ENCODE measurements around the gene KRT82.
A peak's percentile ranks its signal among the peaks of the same experiment; 100 is the strongest.

The KRT82 gene

DNA sequence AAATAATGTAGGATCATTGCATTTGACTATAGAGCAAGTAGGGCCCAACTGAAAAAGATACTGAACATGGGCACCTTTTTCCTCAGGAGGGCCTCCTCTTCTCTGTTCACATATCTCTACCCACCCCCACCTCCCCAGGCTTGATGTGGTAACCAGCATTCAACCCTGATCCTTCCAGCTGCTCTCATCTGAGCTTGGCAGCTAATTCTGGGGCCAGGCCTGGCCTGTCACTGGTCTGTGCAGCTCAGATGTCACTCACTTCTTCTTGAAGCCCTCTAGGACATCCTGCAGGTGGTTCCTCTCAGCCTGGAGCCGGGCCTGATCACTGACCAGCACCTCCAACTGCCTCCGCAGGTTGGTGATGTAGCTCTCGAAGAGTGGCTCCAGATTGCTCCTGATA, 22.8 kb downstream of the KRT82 start:
- no peak for DNase-seq (ENCODE audit: low read depth)

DNA sequence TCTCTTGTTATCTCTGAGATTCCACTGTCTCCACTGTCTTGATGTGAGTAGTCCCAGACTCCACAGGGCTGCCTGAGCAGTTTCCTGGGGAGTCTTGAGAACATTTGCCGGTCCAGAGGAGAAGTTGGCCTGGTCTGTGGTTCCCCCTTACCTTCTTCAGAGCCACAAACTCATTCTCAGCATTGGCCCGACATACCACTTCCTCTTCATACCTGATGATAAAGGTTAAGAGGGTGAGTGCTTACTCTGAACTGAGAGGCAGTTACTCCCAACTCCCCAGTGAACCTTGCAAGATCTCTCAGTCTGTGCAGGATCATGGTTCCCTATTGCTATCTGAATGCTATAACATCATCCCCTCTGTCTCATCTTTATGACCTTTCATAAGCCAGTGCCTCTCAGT, 23.3 kb downstream of the KRT82 start:
- no peak for DNase-seq (ENCODE audit: low read depth)

DNA sequence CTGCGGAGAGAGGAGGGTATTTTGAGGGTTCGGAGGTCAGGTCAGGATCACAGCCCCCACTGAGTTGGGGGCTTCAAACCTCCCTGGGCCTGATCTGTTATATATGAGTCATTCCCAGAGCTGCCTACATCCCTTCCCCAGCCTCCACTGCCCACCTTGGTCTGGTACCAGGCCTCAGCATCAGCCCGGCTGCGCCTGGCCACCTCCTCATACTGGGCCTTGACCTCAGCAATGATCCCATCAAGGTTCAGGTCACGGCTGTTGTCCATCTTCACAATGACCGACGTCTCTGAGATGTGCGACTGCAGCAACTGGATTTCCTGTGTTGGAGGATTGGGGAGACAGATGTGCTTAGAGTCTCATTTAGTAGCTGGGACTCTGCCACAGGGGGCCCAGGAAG, 24.9 kb downstream of the KRT82 start:
- DNase-seq (ENCODE audit: low read depth) = no peak

DNA sequence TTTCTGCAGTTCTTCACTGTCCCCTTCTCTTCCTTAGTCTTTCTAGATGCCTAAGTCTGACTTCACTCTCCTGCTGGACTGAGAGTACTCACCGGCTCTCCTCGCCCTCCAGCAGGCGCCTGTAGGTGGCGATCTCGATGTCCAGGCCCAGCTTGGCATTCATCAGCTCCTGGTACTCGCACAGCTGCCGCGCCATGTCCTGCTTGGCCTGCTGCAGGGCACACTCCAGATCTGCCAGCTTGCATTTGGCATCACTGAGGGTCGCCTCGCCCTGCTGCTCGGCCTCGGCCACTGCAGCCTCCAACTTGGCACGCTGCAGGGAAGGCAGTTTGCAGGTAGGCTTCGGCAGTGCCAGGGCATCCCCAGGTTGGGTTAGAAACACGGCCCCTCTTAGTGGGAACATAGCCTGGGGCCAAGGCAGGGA, 25.9 kb downstream of the KRT82 start:
- DNase-seq (ENCODE audit: low read depth) = no peak

DNA sequence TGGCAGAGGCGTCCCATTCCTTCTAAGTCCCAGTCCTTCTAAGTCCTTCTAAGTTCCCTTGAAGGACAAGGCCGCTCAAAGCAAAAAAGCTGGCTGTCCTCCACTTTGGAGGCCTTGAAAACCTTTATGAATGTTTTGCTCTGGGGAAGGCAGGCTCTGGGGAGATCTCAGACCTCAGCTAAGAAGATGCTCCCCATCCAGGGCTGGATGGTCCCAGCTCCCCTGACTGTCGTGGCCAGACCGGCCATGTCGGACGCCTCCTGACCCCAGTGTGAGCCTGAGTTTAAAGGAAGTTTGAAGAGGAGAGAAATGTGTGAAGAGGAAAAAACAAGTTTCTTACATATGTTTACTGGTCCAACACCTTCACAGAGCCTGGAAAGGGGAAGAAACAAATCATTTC, 26.6 kb downstream of the KRT82 start:
- DNase-seq (ENCODE audit: low read depth) = no peak

DNA sequence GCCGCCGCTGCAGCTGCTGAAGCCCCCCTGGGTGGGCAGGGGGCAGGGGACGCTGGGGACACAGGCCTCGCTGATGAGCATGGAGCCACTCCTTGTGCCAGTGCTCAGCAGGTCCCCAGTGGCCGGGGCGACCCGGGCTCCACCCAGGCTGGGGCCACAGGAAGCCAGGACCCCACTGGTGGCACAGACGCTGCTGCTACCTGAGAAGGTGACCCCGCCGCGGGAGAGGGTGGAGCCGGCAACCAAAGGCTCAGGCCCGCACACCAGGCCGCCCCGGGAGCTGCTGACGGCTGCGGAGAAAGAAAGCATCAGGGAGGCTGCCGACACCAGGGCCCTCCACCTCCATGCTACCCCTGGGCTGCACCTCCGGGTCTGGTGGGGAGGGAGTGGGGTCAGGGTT, 28.0 kb downstream of the KRT82 start:
- no peak for DNase-seq (ENCODE audit: low read depth)

DNA sequence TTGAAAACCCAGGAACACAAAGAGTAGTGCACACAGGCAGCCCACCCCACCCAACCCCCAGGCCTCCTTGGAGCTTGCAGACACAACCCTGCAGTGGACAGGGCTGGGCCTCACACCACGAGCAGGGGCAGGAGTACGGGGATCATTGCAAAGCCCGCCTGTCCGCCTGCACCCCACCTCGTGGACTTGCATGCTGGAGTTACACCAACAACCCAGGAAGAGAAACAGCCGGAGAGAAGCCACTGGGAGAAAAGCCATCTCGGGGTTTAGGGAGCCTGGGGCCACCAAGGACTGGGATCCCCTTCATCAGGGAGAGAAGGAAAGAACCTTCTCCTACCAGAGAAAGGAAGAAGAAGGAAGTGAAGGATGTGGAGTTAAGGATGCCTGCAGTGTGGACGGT, 28.9 kb downstream of the KRT82 start:
- no peak for DNase-seq (ENCODE audit: low read depth)

DNA sequence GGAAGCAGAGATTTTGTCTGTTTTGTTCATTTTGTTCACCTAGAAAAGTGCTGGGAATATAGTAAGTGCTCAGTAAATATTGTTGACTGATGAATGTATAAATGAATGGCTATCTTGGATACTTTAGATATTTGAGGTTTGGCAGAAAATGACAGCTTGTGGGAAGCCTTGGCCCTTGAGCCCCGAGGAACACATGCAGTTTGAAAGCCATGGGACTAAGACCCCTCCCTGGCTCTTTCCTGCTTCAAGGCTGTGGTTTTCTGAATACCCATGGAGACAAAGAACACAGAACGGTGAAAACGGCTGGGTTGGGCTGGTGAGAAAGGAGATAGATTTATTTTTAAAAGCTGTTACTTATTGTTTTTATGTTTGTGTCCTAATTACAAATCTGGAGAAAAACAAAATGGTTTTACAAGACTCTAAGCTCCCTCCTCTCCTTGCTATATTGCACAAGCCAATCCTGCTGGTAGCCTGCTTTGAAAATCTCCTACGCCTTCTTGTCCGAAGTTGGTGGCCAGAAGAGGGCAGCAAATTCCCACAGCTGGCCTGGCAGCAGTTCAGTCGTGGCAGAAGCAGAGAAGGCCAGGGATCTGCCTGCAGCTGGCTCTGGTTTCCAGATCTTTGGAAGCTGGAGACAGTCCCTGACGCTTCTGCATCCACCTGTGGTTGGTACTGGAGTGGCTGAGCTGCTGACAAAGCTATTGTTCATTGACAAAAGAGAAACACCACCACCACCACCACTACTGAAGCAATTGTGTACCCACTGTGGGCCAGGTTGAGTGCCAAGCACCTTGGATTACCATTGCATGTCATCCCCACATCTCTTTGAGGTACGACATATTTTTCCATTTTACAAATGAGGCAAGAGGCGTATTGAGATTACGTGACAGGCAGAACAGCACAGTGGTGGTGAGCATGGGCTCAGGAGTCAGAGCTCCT, 33.6 kb downstream of the KRT82 start:
- DNase-seq (ENCODE audit: low read depth) = peak; percentile 16

DNA sequence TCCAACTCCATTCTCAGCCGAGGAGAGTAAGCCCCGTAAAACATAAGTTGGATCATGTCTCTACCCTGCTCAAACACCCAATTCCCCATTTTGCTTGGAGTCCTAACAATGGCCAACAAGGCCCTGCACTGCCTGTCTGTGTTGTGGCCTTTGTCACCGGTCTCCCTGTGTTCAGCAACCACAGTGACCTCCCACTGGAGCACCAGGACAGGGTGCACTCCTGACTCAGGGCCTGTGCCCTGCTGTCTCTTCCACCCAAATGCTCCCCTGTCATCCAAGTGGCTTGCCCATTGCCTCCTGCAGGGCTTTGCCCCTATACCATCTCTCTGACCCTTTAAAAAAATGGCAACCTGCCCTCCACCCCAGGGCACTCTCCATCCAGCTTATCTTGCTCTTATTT, 34.4 kb downstream of the KRT82 start:
- DNase-seq (ENCODE audit: low read depth) = no peak

DNA sequence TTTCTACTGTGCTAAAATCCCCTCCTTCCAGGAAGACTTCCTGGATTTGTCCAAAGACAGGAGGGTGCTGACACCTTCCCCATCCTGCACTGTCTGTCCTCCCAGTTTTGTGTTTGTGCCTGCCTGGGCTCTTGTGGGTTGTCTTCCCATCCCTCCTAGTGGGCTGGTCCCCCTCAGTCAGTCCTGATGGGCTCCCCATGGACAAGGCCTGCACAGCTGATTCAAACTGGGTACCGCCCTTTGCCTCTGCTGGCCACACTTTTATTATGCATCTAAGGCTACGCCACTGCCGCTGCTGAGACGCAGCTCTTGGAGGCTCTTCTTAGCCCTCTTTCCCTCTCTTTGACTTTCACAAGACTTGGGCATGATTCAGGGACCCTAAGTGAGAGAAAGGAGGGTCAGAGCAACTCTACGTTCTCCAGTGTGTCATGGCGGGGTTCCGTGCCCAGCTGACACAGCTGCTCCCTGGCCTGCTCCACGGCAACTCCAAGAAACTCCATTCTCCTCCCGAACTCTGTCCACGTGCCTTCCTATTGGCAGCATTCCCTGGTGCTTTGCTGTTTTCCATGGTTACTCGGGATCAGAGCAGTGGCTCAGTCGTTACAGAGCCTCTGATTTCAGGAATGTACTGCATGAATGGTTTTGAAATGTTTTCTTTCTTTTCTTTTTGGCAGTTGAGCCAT, 35.1 kb downstream of the KRT82 start:
- no peak for DNase-seq (ENCODE audit: low read depth)

DNA sequence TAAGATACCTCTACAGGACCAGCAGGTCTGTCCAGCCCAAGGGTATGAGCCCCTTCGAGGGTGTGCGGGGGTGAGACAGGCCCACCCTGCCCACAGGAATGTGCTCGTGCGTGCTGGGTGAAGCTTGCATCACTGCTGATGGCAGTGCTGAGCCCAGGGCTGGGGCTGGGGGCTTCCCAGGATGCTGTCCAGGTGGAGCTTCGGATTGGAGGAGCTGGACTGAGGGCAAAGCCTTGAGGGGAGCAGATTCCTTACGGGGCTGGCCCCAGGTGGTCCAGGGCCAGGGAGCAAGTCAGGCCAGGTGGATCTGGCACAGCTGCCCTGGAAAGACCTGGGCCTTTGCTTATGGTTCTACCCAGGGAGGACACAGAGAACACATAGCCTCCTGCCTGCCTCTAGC, 36.3 kb downstream of the KRT82 start:
- no peak for DNase-seq (ENCODE audit: low read depth)

DNA sequence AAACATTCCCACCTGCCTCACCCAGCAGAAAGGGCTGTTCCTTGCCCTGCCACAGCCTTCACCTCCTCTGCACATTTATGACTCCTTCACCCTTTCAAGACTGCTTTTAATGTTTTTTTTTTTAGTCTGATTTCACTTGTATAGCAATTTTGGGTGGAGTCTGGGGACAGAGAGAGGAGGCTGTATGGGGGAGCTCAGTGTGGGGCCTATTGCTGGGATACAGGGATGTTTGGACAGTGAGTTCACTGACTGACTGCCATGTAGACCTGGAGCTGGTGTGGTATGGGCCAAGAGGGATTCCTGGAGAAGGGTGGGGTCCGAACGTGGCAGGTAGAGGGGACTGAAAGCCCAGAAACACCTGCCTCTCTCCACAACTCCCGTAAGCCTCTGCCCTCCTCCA, 36.9 kb downstream of the KRT82 start:
- DNase-seq (ENCODE audit: low read depth) = no peak

DNA sequence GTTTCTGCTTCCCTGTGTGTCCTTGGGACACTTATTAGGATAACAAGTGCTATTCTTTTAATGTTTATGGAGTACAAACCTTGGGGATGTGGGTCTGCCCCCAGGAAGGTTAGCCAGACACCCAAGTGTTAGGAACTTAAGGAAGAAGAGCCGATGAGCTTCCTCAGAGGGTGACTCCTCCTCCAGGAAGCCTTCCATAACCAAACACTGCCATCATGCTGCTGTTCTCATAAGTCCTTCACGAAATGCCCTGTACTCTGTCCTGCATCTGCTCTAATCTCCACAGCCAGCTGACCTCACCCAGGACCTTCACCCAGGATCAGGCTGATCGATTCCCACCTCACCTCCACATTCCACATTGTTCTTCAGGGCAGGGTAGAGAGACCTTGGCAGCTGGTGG, 37.6 kb downstream of the KRT82 start:
- no peak for DNase-seq (ENCODE audit: low read depth)

DNA sequence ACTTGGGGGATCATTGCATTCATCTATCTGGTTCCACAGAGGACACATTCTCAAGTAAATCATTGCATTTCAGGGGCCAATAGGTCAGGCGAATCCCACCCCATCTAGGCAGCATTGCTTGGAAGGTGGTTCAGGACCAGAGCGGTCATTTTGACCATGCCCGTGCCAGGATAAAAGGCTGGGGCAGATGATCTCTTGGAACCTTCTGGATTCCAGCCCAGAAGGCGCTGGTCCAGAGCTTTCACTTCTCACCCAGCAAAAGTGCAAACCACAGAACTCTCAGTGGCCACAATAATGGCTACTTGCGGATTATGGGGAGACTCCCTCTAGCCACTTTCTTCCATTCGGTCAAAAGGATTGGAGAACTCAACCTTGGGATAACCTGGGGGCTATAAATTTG, 38.3 kb downstream of the KRT82 start:
- DNase-seq (ENCODE audit: low read depth) = no peak

DNA sequence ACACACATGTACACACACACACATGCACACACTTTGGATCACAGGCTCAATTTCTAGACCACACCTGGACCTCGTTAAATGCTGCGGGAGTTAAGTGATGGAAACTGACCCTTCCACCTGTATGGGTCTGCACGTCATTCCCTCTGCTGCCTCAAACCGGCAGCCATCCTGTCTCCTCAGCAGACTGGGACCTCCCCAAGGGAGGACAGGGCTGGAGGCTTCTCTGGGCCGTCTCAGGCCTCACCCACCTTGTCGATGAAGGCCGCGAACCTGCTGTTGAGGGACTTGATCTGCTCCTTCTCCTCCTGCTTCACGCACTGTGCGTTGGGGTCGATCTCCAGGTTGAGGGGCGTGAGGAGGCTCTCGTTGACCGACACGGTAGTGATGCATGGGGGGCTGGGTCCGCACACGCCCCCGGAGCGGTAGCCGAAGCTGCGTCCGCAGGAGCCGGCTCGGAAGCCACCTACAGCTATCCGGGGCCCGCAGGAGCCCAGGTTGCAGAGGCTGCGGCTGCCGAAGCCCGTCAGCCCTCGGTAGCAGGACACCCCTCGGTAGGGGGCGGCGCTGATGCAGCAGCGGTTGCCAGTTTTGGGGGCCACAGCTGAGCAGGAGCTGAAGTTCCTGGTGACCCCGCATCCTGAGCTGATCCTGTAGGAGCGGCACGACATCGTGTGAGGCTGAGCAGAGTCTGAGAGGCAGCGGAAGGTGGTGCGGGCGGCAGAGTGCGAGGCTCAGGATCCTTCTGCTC, 39.2 kb downstream of the KRT82 start, which contains the start of gene KRT85:
Gene KRT85 (minus strand): TSS at position 744 of the 748 bp plus-strand sequence. CDS start 76 bp downstream, at position 668.
- DNase-seq (ENCODE audit: low read depth) = no peak

DNA sequence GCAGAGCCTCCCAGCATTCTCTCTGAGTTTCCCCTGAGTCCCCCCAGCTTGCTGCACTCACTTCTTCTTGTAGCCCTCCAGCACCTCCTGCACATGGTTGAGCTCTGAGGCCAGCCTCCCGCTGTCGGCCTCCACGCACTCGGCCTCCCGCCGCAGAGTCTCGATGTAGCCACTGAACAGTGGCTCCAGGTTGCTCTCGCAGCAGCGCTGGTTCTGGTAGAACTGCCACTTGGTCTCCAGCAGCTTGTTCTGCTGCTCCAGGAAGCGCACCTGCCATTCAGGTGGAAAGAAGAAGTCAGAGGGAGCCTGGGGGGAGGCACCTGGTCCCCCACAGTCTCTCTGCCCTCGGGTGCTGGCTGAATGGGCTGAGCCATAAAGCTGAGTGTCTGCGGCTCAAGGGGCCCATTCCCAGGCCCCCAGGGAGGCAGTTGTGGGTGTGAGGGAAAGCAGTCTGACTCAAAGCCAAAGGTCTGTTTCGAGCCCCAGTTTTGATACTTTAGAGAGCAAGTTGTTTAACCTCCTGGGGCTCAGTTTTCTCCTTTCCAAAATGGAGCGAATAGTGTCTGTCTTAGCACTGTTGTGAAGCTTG, 41.1 kb downstream of the KRT82 start:
- DNase-seq (ENCODE audit: low read depth) = no peak

DNA sequence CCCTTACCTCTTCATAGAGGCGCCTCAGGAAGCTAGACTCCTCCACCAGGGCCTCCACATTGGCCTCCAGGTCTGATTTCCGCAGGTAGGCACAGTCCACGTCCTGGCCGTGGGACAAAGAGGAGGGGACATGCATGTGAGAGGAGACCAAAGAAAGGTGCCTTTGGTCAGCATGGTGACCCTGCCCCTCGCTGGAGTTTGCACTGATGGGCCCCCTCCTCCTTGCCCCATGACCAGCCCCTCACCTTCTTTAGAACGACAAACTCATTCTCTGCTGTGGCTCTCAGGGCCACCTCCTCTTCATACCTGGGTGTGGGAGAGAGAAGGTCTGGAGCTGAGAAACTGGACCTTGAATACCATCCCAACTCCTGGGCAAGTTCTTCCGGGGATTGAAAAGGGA, 42.1 kb downstream of the KRT82 start:
- no peak for DNase-seq (ENCODE audit: low read depth)

DNA sequence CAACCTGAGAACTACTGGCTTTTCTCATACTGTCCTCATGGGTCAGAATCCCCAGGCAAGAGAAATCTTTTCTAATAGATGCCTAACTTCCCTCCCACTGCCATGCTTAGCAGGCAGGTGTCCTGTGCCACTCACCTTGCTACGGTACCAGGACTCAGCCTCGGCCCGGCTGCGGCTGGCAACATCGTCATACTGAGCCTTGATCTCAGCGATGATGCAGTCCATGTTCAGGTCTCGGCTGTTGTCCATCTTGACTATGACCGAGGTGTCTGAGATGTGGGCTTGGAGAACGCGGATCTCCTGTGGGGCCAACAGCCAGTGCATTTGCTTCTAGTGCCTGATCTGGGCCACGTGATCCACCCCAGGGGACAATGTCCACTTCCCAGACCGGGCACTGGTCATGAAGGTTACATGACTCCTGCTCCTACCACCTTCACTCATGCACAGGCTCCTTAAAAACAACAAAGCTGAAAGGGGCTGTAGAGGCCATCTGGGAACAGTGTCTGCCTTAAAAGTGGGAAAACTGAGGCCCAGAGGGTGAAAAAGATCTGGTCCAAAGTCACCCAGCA, 42.9 kb downstream of the KRT82 start:
- no peak for DNase-seq (ENCODE audit: low read depth)

DNA sequence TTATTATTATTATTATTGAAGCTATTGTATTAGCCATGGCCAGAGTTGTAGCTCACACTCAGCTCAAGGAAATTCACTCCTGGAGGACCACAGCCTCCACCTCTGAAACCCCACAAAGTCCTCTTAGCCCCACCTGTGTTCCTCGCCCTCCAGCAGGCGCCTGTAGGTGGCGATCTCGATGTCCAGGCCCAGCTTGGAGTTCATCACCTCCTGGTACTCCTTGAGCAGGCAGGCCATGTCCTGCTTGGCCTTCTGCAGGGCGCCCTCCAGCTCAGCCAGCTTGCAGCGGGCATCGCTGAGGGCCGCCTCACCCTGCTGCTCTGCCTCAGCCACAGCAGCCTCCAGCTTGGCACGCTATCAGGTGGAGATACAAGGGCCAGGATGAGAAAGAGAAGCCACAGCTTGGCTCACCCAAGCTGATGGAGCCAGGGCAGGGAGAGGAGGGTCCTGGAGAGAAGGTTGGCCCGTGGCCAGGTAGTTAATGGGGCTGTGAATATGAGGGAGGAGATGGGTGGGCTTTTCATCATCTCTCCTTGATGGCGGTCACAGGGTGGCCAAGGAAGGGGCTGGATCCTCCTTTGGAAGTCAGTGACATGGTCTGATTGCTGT, 43.9 kb downstream of the KRT82 start:
- no peak for DNase-seq (ENCODE audit: low read depth)

DNA sequence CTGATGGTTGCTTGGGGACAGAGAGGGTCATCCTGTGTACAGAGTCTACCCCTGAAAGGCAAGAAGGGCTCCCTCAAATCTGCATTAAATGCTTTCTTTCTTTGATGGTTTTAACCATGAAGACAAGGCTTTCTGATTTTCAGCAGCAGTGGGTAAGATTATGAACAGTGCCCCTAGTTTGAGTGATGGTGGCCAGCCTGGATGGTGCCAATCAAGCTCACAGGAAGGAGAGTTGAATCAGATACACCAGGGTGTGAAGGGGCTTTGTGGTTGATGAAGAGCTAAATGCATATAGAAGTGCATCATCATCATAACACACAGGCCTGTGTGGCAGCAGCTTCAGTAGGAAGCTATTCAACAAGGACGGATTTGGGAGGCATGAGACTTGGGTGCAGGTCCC, 44.6 kb downstream of the KRT82 start:
- DNase-seq (ENCODE audit: low read depth) = no peak

DNA sequence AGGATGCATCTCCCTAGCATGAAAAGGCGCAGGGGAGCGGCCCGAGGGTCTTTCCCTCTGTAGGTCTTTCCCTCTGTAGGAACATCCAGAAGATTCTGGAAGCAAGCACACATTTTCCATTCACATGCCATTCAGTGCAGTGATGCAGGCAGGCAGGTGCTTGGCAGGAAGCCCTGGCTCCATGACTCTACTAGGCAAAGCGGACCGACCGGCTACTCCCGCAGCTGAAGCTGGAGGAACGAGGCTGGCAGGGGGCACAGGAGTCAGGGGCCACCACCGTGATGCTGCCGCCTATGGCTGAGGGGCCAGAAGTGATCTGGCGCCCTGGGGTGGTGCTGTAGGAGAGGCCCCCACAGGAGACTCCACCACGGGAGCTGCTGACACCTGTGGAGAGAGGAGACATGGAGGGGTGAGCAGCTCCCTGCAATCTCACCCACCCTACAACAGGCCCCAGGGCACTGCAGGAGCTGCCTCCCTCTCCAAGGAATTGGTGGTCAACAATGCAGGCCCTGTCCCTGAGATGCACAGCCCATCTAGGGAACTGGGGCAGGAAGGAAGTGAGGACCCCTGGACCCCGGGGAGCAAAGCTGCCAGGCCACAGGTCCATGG, 45.4 kb downstream of the KRT82 start:
- DNase-seq (ENCODE audit: low read depth) = no peak

All from stimulated activated CD4-positive, alpha-beta T cell treated with anti-CD3 and anti-CD28 coated beads, Interleukin-2, amount 100 ng/mL, for 4 hours (primary cell).